Cardiac septum (tissue), 1 donor: ENCODE results near the gene CD164L2. TPM values are rescaled to one million over a fixed set of nuclear protein-coding genes. Genes with fewer than 3 reads are reported as not detected.

Experiments
- DNase-seq: peaks from one replicate; pipeline ENCODE4 v3.0.0-alpha.2; 2020; ENCODE audit warnings: low spot score
- intact Hi-C: fragments of 100-400 bp; cut with DNase I; formaldehyde crosslinking; loops from one replicate; pipeline ENCODE4 v1.14.0; 2022
- total RNA-seq: library from RNA; stranded (reverse); fragmentation: NEBNext Ultra II Directional; extraction: Animal tissue kit (Norgen Biotek cat#: 25700); gene quantifications from one replicate; pipeline ENCODE4 v1.2.1, GENCODE V29; 2021
- donor health status: DM: no; HTN: no; CAD: no.

CD164L2 gene
- total RNA-seq, 1 donor from 2014 or later: not detected

DNA sequence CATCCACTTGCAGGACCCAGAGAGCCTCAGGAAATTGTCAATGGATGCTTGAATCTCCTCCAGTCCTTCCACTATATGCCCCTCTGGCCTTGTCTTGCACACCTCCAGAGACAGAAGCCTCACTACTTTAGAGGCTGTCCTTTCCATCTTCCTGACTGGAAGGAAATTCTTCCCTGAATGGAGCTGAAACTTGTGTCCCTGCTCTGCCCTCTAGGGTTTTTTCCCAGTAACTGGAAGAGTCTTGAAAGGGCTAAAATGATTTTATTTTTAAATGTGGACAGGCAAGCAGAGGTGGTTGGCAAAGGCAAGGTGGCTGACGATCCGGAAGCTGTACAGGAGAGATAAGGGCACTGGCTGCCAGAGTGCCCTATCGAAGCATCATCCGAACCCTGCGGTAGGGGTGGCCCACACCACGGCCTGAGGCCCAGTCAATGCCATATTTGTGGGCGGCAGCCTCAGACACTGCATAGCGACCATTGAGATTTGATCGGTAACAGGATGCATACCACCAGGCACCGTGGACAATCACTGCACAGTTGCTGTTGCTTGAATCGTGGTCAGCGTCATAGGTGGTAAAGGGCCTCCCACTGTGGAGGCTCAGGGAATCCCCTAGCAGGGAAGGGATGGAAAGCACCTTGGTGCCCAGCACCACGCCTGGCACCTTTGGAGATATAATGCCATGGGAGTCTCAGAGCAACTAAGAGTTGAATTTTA lies 14.1 kb downstream of the CD164L2 start:
- no peak for DNase-seq
- intact Hi-C loops: loop anchor here (5.0 kb wide), 1 partner anchor 47 kb away; the partner anchor contains the start of gene TMEM222

DNA sequence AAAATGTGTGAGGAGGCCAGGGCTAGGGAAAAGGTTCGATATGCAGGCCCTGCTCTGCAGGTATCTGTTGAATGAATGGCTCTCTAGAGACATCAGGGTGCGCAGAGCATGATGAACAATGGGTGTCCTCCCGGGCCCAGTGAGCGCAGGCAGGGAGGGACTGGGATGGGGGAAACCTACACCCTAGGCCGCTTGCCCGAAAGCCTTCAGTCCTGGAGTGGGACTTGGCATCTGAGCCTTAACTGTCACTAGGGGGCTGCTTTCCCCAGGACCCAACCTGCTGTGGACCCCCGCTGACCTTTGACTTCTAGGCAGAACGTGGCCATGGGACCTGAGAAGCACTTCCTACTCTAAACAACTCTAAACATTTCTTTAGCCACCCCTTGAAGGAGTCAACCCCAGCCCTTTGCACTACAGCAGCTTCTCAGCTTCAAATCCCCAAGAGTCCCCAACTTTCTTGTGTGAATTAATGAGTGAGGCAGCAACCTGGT lies 15.9 kb downstream of the CD164L2 start:
- intact Hi-C loops: loop anchor here (2.0 to 5.0 kb wide), 2 partner anchors 26 to 45 kb away; partner anchors contain the start of genes GPR3 and TMEM222

DNA sequence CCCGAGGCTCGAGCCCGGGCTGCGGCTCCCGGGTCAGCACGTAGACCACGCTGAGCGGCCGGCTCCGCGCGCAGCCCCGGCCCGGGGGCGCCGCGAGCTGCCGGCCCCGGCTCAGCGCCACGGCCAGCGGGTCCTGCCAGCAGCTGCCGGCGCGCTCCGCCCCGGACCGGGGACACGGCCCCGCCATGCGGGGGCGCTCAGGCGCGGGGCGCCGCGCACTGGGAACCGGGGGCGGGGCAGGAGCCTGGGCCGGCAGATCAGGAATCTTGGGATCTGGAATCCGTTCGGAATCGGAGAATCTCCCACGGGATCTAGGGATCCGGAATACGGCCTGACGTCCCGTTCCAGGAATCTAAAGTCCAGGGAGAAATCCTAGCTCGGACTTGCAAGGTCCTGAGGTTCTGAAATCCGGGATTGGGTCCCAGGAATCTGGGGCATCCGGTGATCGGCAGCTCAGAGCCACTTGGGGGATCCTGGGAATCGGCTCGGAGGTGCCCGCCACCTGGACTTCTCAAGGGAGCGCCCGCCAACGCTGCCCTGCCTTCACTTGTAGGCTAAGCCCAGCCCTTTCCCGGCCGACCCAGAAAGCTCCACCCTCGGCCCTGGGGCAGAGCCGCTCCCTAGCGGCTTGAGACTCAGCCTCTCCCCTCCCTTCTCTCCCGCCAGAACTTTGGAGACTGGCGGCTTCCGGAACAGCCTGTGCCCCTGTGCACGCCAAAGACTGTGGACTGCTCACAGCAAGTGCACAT lies 16.5 kb downstream of the CD164L2 start, which contains the start of gene MAP3K6:
MAP3K6 (minus strand) TSS at position 551 of the 749 bp plus-strand sequence; CDS start at position 187, 364 bp downstream.
- intact Hi-C loops: loop anchor here (2.0 to 5.0 kb wide), 2 partner anchors 26 to 44 kb away; partner anchors contain the start of genes GPR3 and TMEM222
- peak; percentile 93 for DNase-seq

More for the DNA sequence above, 15.9 kb downstream of the CD164L2 start:
- DNase-seq: no peak

DNA sequence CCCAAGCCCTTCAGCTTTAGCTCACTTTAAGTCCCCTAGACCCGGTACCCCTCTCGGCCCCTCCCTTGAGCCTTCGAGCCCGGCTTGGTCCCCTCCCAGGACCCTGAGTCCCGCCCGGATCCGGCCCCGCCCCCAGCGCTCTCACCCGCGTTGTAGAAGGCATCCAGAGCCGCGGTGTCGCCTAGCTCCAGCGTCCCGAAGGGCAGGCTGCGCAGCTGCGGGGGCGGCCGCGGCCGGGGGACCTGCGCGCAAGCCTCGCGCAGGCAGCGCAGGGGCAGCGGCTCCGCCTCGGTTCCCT lies 17.1 kb downstream of the CD164L2 start:
- intact Hi-C loops: loop anchor here (2.0 to 5.0 kb wide), 2 partner anchors 27 to 44 kb away; partner anchors contain the start of genes GPR3 and TMEM222

DNA sequence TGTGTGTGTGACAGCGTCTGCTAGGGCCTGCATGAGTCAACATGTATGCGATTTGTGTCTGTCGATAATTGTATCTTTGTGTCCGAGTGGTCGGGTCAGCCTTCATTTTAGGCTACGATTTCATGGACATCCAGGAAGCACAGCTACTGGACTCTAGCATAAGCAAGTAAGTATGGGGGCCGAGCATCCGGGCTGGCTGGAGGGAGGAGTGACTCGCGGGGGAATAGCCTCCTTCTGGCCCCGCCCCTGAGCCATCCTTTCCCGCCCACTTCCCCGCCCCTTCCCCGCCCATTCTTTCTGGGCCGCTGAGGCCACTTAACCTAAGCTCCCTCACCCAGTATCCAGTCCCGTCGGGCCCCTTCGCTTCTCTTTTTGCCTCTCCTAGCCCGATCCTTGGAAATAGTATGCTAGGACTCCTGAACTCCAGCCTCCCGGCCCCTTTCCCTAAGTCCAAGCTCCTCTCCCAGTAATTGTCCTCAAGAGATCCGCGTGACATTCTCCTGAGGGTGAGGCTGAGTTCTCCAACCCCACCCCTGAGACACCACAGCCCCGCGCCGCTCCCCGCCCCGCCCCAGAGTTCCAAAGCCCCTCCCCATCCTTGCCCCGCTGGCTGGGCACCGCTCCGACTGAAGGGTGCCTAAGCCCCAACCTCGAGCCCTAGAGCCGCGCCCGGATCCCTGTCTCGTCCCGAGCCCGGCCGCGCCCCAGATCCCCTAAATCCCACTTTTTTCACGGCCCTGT lies 17.6 kb downstream of the CD164L2 start:
- intact Hi-C loops: loop anchor here (2.0 to 5.0 kb wide), 2 partner anchors 27 to 43 kb away; partner anchors contain the start of genes GPR3 and TMEM222
- peak; percentile 97 for DNase-seq

More for the DNA sequence above, 17.1 kb downstream of the CD164L2 start:
- DNase-seq: peak; percentile 93

DNA sequence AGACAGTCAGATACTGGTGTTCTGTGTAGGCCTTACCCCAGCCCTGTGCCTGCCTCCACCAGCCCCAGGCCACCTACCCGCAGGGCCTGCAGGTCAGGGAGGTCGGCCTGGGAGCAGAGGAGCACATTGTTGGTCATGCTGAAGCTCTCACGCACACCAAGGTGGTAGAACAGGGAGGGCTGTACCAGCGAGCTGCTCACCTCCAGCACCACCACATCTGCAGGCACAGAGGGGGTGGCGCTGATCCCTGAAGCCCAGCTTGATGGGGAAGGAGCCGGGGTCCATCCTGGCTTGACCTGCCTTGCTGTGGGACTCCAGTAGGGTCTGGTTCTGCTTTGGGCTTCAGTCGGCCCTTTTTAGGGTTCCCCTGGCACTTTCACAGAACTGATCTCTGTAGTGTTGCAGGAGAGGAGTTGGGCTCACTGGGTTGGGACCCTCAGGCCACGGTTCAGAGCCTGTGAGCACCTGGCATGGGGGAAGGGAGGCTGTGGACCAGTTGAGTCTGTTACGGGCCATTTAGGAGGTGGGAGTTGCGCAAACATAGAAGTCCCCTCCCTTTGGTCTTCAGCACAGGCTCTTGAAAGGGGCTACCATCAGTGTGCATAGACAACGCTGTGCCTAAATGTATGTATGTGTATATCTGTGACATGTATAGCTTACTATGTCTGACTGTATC lies 18.3 kb downstream of the CD164L2 start:
- DNase-seq: no peak
- intact Hi-C loops: loop anchor here (5.0 kb wide), 1 partner anchor 43 kb away; the partner anchor contains the start of gene TMEM222

DNA sequence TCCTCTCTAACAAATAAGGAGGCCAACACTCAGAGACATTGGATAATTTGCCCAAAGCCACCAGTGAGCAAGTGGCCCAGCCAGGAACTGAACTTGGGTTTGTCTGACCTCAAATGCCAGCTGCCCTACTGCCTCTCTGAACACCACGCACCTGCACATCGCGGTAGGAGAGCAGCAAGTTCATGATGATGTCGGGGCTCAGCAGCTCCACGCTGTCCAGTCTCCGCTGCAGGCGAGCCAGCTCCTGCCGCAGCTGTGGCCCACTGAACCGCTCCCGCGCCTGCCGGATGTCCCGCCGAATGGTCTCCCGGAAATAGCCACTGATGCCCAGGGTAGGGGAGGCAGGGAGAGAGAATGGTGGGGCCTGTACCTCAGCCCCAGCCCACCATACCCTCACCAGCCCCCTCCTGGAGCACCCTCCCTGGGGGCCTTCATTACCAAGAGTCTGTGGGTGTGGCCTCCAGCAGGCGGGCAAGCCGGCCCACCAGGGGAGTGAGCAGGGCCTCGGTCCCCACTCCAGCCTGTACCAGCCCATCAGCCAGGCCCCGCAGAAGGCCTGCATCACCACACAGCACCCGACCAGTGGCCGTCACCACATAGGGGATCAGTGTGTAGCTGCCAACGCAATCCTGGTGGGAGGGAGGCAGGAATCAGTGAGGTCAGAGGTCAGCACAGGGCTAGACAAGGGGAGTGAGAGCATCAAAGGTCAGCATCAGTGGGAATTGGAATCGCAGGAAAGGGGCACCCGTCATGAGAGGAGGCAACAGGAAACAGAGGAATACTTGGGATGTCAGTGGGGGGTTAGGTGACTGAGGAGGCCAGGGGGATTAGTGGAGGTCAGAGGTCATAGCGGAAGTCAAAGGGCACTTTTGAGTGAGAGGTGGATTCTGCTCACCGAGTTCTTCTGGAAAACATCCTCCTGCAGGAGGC lies 19.1 kb downstream of the CD164L2 start:
- intact Hi-C loops: no loop called here
- no peak for DNase-seq

DNA sequence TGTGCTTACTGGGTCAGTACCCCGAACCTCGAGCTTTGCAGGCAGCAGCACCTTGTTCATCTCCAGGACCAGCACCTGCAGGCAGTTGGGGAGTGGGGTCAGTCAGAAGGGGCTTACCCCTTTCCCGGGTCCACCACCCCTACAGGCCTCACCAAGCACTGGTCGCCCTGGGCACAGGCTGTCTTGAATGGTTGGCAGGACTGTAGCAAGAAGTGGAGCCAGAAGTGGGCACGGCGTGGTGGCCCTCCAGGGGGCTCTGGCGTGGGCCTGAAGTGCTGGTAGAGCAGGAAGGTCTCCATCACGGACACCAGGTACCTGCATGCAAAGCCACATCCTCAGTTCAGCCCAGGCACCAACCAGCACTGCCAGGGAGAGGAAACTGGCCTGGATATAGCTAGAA lies 21.6 kb downstream of the CD164L2 start:
- intact Hi-C loops: no loop called here
- DNase-seq: no peak

DNA sequence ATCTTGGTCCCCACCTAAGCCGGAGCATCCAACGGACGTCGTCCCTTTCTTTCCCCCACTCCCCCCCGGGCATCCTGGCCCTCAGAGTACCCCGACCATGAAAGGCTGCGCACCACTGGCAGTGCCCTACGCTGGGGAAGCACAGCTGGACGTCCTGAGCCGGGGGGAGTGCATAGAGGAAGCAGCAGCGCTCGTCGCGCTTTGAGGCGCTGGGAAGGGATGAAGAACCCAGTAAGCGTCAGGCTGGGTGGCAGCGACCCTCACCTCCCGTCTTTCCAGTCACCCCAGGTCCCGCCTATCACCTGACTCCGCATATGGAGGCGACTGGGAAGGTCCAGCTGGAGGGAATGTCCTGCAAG lies 22.1 kb downstream of the CD164L2 start:
- intact Hi-C loops: no loop called here
- no peak for DNase-seq

DNA sequence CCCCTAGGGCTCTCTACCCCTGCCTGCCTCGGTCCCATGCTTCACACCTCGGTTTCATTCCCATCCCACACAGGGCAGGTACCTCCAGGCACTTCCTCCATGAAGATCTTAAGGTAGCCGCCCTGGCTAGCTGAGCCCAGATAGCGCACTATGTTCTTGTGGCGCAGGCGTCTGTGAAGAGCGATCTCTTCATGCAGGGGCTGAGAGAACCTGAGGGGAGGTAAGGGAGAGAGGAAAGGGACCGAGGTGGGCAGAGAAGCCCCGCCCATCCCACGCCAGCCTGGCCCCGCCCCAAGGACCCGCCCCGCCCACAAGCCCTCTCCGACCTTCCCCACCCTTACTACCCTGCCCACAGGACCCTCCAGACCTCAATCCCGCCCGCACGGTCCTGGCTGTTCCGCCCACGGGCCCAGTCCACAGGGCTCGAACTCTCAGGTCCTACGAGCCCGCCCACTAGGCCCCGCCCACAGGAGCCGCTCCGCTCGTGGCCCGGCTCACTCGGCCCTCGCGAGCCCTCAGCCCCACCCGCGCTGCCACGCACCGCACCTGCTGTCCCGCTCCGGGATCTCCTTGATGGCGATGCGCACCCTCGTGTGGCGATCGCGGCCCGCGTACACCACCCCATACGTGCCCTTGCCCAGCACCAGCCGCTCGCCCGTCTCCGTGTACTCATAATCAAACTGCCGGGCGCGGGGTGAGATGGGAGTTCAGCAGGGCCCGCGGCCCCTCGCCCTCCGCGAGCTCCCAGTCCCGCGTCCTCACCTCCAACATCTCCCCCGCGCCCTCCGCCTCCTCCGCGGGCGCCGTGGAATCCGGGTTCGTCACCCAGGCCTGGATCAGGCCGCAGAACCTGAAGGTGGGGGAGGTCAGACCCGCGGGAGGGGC lies 22.7 kb downstream of the CD164L2 start:
- DNase-seq: no peak
- intact Hi-C loops: no loop called here

DNA sequence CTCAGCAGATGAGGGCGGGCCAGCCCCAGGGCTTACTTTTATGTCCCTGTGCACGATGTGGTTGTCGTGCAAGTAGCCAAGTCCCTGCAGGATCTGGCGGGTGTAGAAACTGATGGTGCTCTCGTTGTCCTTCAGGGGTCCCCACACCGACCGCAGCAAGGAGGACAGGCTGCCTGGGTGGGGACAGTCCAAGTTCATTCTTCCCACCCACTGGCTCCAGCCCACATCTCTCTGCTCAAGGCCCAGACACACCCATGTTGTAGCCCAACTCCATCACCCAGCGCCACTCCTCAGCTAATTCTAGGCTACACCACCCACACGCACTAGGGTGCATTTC lies 23.3 kb downstream of the CD164L2 start:
- DNase-seq: no peak
- intact Hi-C loops: loop anchor here (5.0 kb wide), 1 partner anchor 33 kb away; the partner anchor contains the start of gene GPR3

DNA sequence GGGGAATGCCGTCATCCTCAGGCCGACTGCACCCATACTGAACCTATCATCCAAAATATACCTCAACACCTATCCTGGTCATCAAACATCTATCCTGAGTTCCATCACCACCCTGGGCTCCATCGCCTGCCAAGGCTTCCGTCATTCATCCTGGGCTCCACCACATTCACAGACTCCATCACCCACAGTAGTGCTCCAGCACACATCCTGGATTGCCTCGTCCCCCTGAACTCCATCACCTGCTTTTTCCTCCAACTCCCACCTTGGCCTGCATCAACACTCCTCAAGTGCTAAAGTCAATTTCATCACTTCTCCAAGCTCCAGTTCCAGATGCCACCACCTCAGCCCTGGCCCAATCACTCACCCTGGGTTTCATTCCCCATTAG lies 24.2 kb downstream of the CD164L2 start:
- no peak for DNase-seq
- intact Hi-C loops: loop anchor here (5.0 kb wide), 1 partner anchor 33 kb away; the partner anchor contains the start of gene GPR3

DNA sequence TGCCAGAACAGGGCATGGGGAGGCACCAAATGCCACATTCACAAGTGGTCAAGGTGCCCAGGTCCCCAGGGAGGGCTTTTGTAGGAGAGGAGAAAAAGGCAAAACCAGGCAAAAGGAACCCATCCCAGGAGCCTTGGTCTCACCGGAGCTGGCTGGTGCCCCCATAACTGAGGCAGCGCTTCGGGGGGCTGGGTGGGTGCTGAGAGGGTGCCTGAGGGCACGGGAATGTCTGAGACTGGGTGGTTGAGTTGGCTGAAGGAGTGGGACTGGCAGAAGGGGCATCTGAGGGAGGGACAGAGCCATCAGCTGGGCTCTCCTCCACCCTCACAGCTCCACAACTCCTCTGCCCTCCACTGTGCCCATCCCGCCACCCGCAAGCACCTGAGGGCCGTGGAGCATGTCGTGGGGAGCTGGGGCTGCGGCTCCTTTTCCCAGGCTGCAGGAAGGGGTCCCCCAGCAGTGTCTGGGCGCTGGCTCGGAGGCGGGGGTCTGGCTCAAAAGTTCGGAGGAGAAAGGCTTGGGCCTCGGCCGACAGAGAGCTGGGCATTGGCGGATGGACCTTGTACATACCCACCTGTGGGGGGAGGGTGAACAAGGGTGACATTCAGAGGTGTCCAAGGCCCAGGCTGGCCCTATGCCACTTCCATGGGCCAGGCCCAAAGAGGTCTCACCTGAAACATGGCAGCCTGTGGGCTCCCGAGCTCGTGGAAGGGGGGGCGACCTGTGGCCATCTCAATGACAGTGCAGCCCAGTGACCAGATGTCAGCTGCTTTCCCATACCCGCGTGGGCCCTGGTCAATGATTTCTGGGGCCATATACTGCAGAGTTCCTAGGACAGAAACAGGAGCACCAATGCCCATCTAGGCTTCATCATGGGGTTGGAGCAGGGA lies 24.9 kb downstream of the CD164L2 start:
- DNase-seq: no peak
- intact Hi-C loops: loop anchor here (5.0 kb wide), 1 partner anchor 34 kb away; the partner anchor contains the start of gene GPR3

DNA sequence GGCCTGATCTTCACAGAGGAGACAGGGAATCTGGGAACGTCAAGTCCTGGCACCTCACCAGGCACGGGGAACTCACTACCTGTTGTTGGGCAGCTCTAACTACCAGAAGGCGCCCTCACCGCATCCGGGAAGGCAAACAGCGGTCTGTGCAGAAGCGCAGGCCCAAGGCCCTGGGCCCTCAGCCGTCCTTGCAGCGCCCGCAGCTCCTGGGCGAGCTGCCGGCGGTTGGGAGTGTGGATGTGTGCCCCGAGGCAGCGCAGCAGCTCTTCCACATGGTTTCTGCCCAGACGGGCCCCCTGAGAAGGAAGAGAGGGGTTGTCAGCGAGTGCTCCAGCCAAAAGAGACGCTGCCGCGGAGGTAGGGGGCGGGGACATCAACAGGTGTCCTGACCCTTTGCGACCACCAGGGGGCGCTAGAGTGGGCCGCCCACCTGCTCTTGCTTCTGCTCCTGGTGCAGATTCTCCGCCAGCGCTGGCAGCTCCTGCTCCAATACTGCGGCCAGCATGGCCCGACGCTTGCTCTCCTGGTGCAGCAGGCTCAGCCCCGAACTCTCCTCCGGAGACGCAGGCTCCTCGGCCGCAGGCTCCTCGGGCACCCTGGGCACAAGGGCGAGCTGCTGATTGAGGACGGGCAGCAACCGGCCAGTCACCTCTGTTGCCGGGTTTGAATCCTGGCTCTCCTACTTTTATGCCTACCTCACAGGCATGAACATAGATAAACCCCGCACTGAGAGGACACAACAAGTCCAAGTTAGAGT lies 25.7 kb downstream of the CD164L2 start:
- peak; percentile 92 for DNase-seq
- intact Hi-C loops: loop anchor here (5.0 kb wide), 1 partner anchor 35 kb away; the partner anchor contains the start of gene GPR3

DNA sequence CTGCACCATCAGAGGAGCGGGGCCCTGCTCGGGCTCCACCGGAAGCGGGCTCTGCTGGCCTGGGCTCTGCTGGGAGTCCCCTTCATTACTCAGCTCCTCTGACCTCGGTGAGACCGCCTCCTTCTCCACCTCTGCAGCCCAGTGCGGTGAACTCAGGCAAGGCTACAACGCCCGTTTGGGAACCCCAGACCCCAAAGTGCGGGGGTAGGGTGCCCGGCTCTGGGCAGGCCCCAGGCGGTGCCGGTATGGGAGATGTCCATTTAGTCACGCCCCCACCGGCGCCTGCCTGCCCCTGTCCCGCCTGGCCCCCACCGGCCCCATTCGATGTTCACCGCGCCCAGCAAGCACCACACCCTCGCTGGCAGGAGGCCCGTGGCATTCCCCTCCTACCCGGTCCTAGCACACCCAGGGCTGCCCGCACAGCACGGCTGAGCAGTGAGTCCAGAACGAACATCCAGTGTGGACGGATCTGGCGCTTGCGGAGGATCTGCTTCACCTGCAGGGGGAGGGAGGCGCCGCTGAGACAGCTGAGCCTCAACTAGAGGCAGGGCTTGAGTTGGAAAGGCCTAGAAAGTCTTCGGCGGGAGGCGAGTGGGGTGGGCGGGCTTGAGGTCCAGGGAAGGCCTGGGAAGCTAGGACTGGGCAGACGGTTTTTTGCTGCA lies 26.4 kb downstream of the CD164L2 start:
- intact Hi-C loops: loop anchor here (5.0 kb wide), 1 partner anchor 36 kb away; the partner anchor contains the start of gene GPR3
- no peak for DNase-seq
